HEK293 (cell line): ENCODE data around the gene ZC2HC1C.

Experiments
- CTCF ChIA-PET: fragments of 350-600 bp; formaldehyde crosslinking; extraction: SDS; loops from one replicate; lab custom pipeline; 2021; ENCODE audit warnings: antibody characterized with exemption; lab: Yijun Ruan, JAX
- POLR2A ChIA-PET: fragments of 300-600 bp; formaldehyde crosslinking; extraction: SDS; loops from one replicate; lab custom pipeline; 2020; ENCODE audit warnings: antibody characterized with exemption, inconsistent platforms; lab: Yijun Ruan, JAX
- H3K27ac ChIP-seq: fragments of 200-500 bp; sonication (Bioruptor generic); 2 replicates; pipeline ENCODE4 v1.5.1; 2014; ENCODE audit warnings: low read depth, low read length, control low read depth, inconsistent platforms; ENCODE audit errors: extremely low read depth
- H3K36me3 ChIP-seq, 2 experiments: fragments of 200-500 bp in 1 of 2; sonication (Bioruptor generic) in 1 of 2; 1 replicate in 1 of 2; 2 replicates in 1 of 2; pipeline ENCODE4 v1.5.1; 2014 to 2017; ENCODE audit warnings: inconsistent platforms in 2 of 2, low read length in 2 of 2; ENCODE audit not compliant: control insufficient read depth in 2 of 2, insufficient read depth in 1 of 2
- H3K4me1 ChIP-seq: fragments of 200-500 bp; sonication (Bioruptor generic); 2 replicates; pipeline ENCODE4 v1.5.1; 2014; ENCODE audit warnings: mild to moderate bottlenecking, low read length, inconsistent platforms; ENCODE audit not compliant: control insufficient read depth, insufficient read depth
- H3K4me3 ChIP-seq: 2 replicates; pipeline ENCODE4 v1.5.1; 2011; ENCODE audit warnings: low read depth, mild to moderate bottlenecking, control low read depth, low read length, moderate library complexity
- H3K9me3 ChIP-seq: fragments of 200-500 bp; sonication (Bioruptor generic); 2 replicates; pipeline ENCODE4 v1.5.1; 2014; ENCODE audit warnings: low read depth, low read length, inconsistent platforms; ENCODE audit not compliant: control insufficient read depth, insufficient read depth
- GLI2 ChIP-seq: fragments of 450-650 bp; formaldehyde crosslinking; IDR thresholded peaks from 2 replicates; pipeline ENCODE4; 2017; ENCODE audit warnings: missing biosample characterization, missing genetic modification characterization, low read depth, borderline replicate concordance
- HOXD13 ChIP-seq: sonication (generic); formaldehyde crosslinking; IDR thresholded peaks from 2 replicates; pipeline ENCODE4 v1.8.0; 2022; ENCODE audit warnings: missing genetic modification reagents, borderline replicate concordance
- KLF16 ChIP-seq: fragments of 450-650 bp; formaldehyde crosslinking; IDR thresholded peaks from 2 replicates; pipeline ENCODE4 v1.5.1; 2017; ENCODE audit warnings: missing biosample characterization, missing genetic modification characterization
- KLF9 ChIP-seq: fragments of 450-650 bp; formaldehyde crosslinking; IDR thresholded peaks from 2 replicates; pipeline ENCODE4 v1.5.1; 2016; ENCODE audit warnings: missing biosample characterization, missing genetic modification characterization, low read depth
- PRDM1 ChIP-seq: fragments of 450-650 bp; formaldehyde crosslinking; IDR thresholded peaks from 2 replicates; pipeline ENCODE4; 2016; ENCODE audit warnings: missing biosample characterization, missing genetic modification characterization
- SCRT1 ChIP-seq: fragments of 450-650 bp; formaldehyde crosslinking; IDR thresholded peaks from 2 replicates; pipeline ENCODE4 v1.5.1; 2016; ENCODE audit warnings: missing biosample characterization, missing genetic modification characterization, borderline replicate concordance
- SP7 ChIP-seq: fragments of 450-650 bp; formaldehyde crosslinking; IDR thresholded peaks from 2 replicates; pipeline ENCODE4 v1.5.1; 2016; ENCODE audit warnings: missing biosample characterization, missing genetic modification characterization
- ZBTB21 ChIP-seq: fragments of 450-650 bp; formaldehyde crosslinking; IDR thresholded peaks from 2 replicates; pipeline ENCODE4 v1.5.1; 2017; ENCODE audit warnings: missing biosample characterization, missing genetic modification characterization
- ZFP69B ChIP-seq: fragments of 450-650 bp; formaldehyde crosslinking; IDR thresholded peaks from 2 replicates; pipeline ENCODE4 v1.5.1; 2016; ENCODE audit warnings: missing biosample characterization, missing genetic modification characterization
- ZNF138 ChIP-seq: fragments of 450-650 bp; formaldehyde crosslinking; IDR thresholded peaks from 2 replicates; pipeline ENCODE4 v1.5.1; 2016; ENCODE audit warnings: missing biosample characterization, missing genetic modification characterization, borderline replicate concordance
- ZNF155 ChIP-seq: fragments of 450-650 bp; formaldehyde crosslinking; IDR thresholded peaks from 2 replicates; pipeline ENCODE4 v1.5.1; 2016; ENCODE audit warnings: missing biosample characterization, missing genetic modification characterization
- ZNF157 ChIP-seq: fragments of 450-650 bp; formaldehyde crosslinking; IDR thresholded peaks from 2 replicates; pipeline ENCODE4 v1.5.1; 2016; ENCODE audit warnings: missing biosample characterization, missing genetic modification characterization
- ZNF214 ChIP-seq: fragments of 450-650 bp; formaldehyde crosslinking; IDR thresholded peaks from 2 replicates; pipeline ENCODE4 v1.5.1; 2017; ENCODE audit warnings: missing biosample characterization, mild to moderate bottlenecking, missing genetic modification characterization, borderline replicate concordance
- ZNF324 ChIP-seq: fragments of 450-650 bp; formaldehyde crosslinking; IDR thresholded peaks from 2 replicates; pipeline ENCODE4 v1.5.1; 2016; ENCODE audit warnings: missing biosample characterization, missing genetic modification characterization
- ZNF350 ChIP-seq: fragments of 450-650 bp; formaldehyde crosslinking; IDR thresholded peaks from 2 replicates; pipeline ENCODE4 v1.5.0; 2017; ENCODE audit warnings: missing biosample characterization, mild to moderate bottlenecking, missing genetic modification characterization
- ZNF514 ChIP-seq: fragments of 450-650 bp; formaldehyde crosslinking; IDR thresholded peaks from 2 replicates; pipeline ENCODE4 v1.5.1; 2016; ENCODE audit warnings: missing biosample characterization, missing genetic modification characterization
- ZNF529 ChIP-seq: fragments of 450-650 bp; formaldehyde crosslinking; IDR thresholded peaks from 2 replicates; pipeline ENCODE4 v1.5.1; 2017; ENCODE audit warnings: missing genetic modification characterization, missing biosample characterization; ENCODE audit not compliant: insufficient replicate concordance
- ZNF610 ChIP-seq: fragments of 450-650 bp; formaldehyde crosslinking; IDR thresholded peaks from 2 replicates; pipeline ENCODE4 v1.5.1; 2016; ENCODE audit warnings: missing biosample characterization, missing genetic modification characterization, borderline replicate concordance
- ZNF777 ChIP-seq: fragments of 450-650 bp; formaldehyde crosslinking; IDR thresholded peaks from 2 replicates; pipeline ENCODE4 v1.5.1; 2017; ENCODE audit warnings: missing biosample characterization, missing genetic modification characterization, borderline replicate concordance
- TF ChIP-seq, protein P1 (sequence below): fragments of 450-650 bp; formaldehyde crosslinking; IDR thresholded peaks from 2 replicates; pipeline ENCODE4 v1.5.1; 2016; ENCODE audit warnings: missing biosample characterization, missing genetic modification characterization

Gene ZC2HC1C

DNA sequence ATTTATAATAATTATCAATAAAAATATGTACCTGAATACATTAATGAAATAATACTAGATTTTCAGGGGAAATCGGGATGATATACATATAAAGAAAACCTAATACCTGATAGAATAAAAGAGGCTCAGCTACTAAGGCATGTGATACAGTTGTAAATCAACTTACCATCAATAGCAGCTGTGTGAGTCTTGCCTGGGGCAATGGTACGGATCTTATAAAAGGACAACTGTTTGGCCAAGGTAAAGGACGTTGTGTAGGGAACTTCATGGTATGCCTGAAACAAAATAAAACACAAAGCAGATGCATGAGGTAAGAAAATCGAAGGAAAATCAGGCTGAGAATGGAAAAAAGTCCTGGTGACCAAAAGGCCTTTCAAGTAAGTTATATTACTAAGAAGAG lies 32.0 kb downstream of the ZC2HC1C start (continued):
- TF ChIP-seq ZBTB21 (tag by site-specific recombination) = no peak
- TF ChIP-seq, all 188 proteins: peak for 0

DNA sequence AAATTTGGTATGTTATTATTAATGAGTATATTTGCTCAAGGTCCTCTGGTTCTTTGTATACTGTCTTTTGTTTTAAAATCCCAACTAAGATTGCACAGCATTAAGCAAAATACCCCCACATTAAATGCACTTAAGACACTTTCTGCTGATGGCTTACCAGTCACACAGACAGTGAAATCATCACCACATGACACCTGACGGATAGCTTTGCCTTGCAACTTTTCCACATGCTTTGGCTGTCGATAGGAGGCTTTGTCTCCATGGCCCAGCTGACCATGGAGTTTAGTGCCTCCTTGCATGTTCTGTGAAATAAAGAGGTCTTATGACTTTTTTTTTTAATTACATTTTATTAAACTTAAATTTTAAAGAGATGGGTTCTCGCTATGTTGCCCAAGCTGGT lies 37.7 kb downstream of the ZC2HC1C start:
- ChIA-PET POLR2A (interaction anchor here (0.7 kb wide), 1 partner anchor 36 kb away, joined by 3 read pairs; no protein-coding TSS in a partner anchor), CTCF (no interaction called here)
- no peaks in the 10 kb centered on the region for H3K9me3 ChIP-seq
- H3K36me3 ChIP-seq = peaks cover 78 to 86% of the 10 kb centered on the region in 2 experiments
- TF ChIP-seq ZNF324 (tag by site-specific recombination) = no peak
- TF ChIP-seq HOXD13 (CRISPR knock-in tag) = no peak
- TF ChIP-seq PRDM1 (tag by site-specific recombination) = no peak
- TF ChIP-seq KLF16 = no peak
- TF ChIP-seq ZNF214 (tag by site-specific recombination) = no peak
- no peak for TF ChIP-seq ZNF529 (tag by site-specific recombination)
- no peak for TF ChIP-seq ZNF514 (tag by site-specific recombination)
- no peak for TF ChIP-seq ZNF157 (tag by site-specific recombination)
- TF ChIP-seq KLF9 (tag by site-specific recombination) = no peak
- TF ChIP-seq ZFP69B (tag by site-specific recombination) = no peak
- TF ChIP-seq ZNF138 (tag by site-specific recombination) = no peak
- TF ChIP-seq ZNF350 (tag by site-specific recombination) = no peak
- no peak for TF ChIP-seq SCRT1
- TF ChIP-seq, protein P1, sequence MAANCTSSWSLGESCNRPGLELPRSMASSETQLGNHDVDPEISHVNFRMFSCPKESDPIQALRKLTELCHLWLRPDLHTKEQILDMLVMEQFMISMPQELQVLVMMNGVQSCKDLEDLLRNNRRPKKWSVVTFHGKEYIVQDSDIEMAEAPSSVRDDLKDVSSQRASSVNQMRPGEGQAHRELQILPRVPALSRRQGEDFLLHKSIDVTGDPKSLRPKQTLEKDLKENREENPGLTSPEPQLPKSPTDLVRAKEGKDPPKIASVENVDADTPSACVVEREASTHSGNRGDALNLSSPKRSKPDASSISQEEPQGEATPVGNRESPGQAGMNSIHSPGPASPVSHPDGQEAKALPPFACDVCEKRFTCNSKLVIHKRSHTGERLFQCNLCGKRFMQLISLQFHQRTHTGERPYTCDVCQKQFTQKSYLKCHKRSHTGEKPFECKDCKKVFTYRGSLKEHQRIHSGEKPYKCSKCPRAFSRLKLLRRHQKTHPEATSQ = no peak
- TF ChIP-seq ZNF777 (tag by site-specific recombination) = no peak
- no peak for TF ChIP-seq GLI2 (tag by site-specific recombination)
- no peak for TF ChIP-seq ZNF155 (tag by site-specific recombination)
- TF ChIP-seq, all 188 proteins: peak for 0
- no peaks in the 10 kb centered on the region for H3K4me1 ChIP-seq
- H3K27ac ChIP-seq = no peak overlapping the region
- no peak overlapping the region for H3K4me3 ChIP-seq

DNA sequence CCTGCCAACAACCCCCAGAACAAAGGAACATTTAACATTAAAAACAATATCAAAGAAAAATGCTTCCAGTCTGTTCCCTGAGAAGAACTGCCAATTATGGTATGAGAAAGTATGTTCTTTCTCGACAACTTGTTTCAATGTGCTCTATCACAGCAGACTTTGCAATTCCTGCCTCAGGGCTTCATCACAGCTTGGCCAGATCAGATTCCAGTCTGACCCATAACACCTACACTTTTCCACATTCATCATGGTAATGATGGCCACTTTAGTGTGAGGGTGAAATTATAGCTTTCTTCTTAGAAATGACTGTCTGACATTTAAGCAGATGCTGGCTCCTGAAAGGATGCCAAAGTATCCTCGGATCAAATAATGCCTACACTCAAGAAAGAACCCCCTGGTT lies 40.4 kb downstream of the ZC2HC1C start:
- Histone ChIP-seq H3K36me3 (peaks cover 81 to 96% of the 10 kb centered on the region in 2 experiments), H3K4me1 (no peaks in the 10 kb centered on the region), H3K27ac (no peak overlapping the region), H3K4me3 (no peak overlapping the region), H3K9me3 (no peaks in the 10 kb centered on the region)
- TF ChIP-seq SP7 = no peak
- TF ChIP-seq ZNF610 (tag by site-specific recombination) = no peak
- TF ChIP-seq, protein P1 = no peak
- ChIA-PET POLR2A (no interaction called here), CTCF (no interaction called here)
